K562 (cell line): ENCODE results near the gene ZNF816. TPM values are rescaled to one million over a fixed set of nuclear protein-coding genes. Genes with fewer than 3 reads are reported as not detected.

Source experiments
- BHLHE40 ChIP-seq: IDR thresholded peaks from 2 replicates; pipeline ENCODE4 v1.6.1; 2011; ENCODE audit warnings: low read length, improper control_type of control experiment
- HLTF ChIP-seq: fragments of 450-650 bp; IDR thresholded peaks from 2 replicates; pipeline ENCODE4 v1.6.1; 2016
- ILK ChIP-seq: fragments of 450-650 bp; IDR thresholded peaks from 2 replicates; pipeline ENCODE4 v1.6.1; 2016; ENCODE audit warnings: missing genetic modification characterization, low read depth, mild to moderate bottlenecking, missing compliant biosample characterization, moderate library complexity, borderline replicate concordance
- MTA3 ChIP-seq: fragments of 450-650 bp; formaldehyde crosslinking; IDR thresholded peaks from 2 replicates; pipeline ENCODE4 v1.6.1; 2017; ENCODE audit warnings: mild to moderate bottlenecking, borderline replicate concordance
- NEUROD1 ChIP-seq: fragments of 150-350 bp; IDR thresholded peaks from 2 replicates; pipeline ENCODE4 v1.6.1; 2014; ENCODE audit warnings: borderline replicate concordance, low read length, low read depth; ENCODE audit not compliant: partially characterized antibody
- NR2F6 ChIP-seq: fragments of 450-650 bp; formaldehyde crosslinking; IDR thresholded peaks from 2 replicates; pipeline ENCODE4 v1.4.0; 2020; ENCODE audit warnings: mild to moderate bottlenecking
- SMARCE1 ChIP-seq: fragments of 450-650 bp; IDR thresholded peaks from 2 replicates; pipeline ENCODE4 v1.7.1; 2016; ENCODE audit warnings: mild to moderate bottlenecking
- SREBF1 ChIP-seq: fragments of 150-350 bp; IDR thresholded peaks from 2 replicates; pipeline ENCODE4 v1.6.1; 2014; ENCODE audit warnings: antibody characterized with exemption, low read depth, low read length, borderline replicate concordance
- YY1 ChIP-seq, 3 experiments: IDR thresholded peaks; 2 replicates each; pipeline ENCODE4 v1.6.1; 2011; ENCODE audit warnings: low read length in 2 of 3, mild to moderate bottlenecking in 2 of 3, moderate library complexity in 2 of 3, borderline replicate concordance in 1 of 3, control low read depth in 1 of 3, low read depth in 1 of 3; ENCODE audit not compliant: insufficient read depth in 3 of 3, insufficient replicate concordance in 2 of 3, control insufficient read depth in 1 of 3, insufficient read length in 1 of 3; ENCODE audit errors: extremely low read depth in 1 of 3
- ZNF384 ChIP-seq: IDR thresholded peaks from 2 replicates; pipeline ENCODE4 v1.6.1; 2012; ENCODE audit warnings: low read depth, low read length, improper control_type of control experiment
- ZNF644 ChIP-seq: fragments of 200-800 bp; sonication (Bioruptor generic); IDR thresholded peaks from 2 replicates; pipeline ENCODE4 v1.6.1; 2016; ENCODE audit warnings: low read depth, missing genetic modification characterization, missing compliant biosample characterization
- polyA plus RNA-seq, 8 experiments: library from polyadenylated mRNA; depleted of rRNA in 4 of 8; stranded (reverse) in 5 of 8; unstranded in 3 of 8; fragments of >200 nt; fragmentation: Nextera tagmentation in 2 of 8; fragmentation: Illumina TruSeq in 1 of 8; extraction: Ambion mirVana in 2 of 8; extraction: Trizol in 1 of 8; gene quantifications; 2 replicates each; pipeline versions ENCODE4 v1.2.1 to v1.2.3, GENCODE V29; 2011 to 2014; ENCODE audit warnings: inconsistent platforms in 1 of 8, missing spikeins in 1 of 8
- total RNA-seq, 7 experiments: library from RNA; depleted of rRNA in 6 of 7; stranded (reverse); fragments of >200 nt in 6 of 7; fragmentation: Illumina TruSeq in 2 of 7; extraction: Trizol in 2 of 7; gene quantifications; 2 replicates each; pipeline versions ENCODE4 v1.2.1 to v1.2.3, GENCODE V29; 2011 to 2021; ENCODE audit warnings: low replicate concordance in 1 of 7
- TF ChIP-seq, protein P1 (sequence below), 2 experiments: fragments of 450-650 bp; IDR thresholded peaks; 2 replicates each; pipeline ENCODE4 v1.6.1; 2018; ENCODE audit warnings: mild to moderate bottlenecking in 2 of 2, low read depth in 1 of 2; ENCODE audit not compliant: partially characterized antibody in 2 of 2
- TF ChIP-seq, protein P2 (sequence below): IDR thresholded peaks from 2 replicates; pipeline ENCODE4 v1.6.1; 2011; ENCODE audit warnings: borderline replicate concordance, low read depth, mild to moderate bottlenecking, moderate library complexity, low read length; ENCODE audit not compliant: insufficient read depth, poor library complexity, severe bottlenecking
- TF ChIP-seq, protein P3 (sequence below): sonication (generic); formaldehyde crosslinking; IDR thresholded peaks from 2 replicates; pipeline ENCODE4 v1.8.0; 2022; ENCODE audit warnings: mild to moderate bottlenecking, missing genetic modification reagents
- TF ChIP-seq, protein P4 (sequence below): fragments of 250-450 bp; sonication (Bioruptor Pico); IDR thresholded peaks from 2 replicates; pipeline ENCODE4 v1.5.0; 2020; ENCODE audit warnings: mild to moderate bottlenecking
- TF ChIP-seq, protein P5 (sequence below): fragments of 450-650 bp; formaldehyde crosslinking; IDR thresholded peaks from 2 replicates; pipeline ENCODE4 v1.4.0; 2020; ENCODE audit warnings: mild to moderate bottlenecking, moderate library complexity

The ZNF816 gene
- total and polyA plus RNA-seq, 9 of the 15 experiments (the other 6 are each of a cell fraction or from before 2014, with no cell fraction given): 8.6 to 23.4 (median 13.0) TPM

DNA sequence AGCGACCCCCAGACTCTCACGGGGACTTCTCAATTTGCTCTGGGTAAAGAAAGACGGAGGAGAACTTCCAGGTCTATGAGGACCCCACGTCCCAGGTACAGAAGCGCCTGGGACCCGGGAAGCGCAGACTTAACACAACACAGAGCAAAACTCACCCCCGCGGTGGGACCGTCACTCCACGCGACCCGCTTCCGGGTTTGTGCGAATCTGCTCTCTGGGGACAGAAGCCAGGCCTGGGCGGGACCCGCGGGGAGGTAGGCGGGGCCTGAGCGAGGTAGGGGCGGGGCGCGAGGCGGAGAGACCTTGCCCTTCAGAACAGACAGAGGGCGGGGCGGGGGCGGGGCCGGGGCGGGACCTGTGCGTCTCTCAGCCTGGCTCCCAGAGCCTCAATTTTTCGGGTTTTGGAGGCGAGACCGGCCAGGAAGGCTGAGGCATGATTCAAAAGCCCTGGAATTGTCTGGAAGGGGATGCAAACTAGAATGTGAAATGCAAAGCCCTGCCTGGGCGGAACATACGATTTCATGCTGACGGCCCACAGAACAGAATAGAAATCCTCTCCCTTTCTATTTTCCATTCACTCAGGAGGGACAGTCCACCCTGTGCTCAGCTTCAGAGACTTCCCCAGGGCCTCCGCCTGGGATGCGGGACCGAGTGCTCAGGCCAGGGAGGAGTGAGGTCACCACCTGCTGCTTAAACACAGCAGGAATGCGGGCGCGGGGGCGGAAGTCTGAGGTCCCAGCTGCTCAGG is 20.1 kb downstream of the ZNF816 start (continued):
- TF ChIP-seq, protein P1, sequence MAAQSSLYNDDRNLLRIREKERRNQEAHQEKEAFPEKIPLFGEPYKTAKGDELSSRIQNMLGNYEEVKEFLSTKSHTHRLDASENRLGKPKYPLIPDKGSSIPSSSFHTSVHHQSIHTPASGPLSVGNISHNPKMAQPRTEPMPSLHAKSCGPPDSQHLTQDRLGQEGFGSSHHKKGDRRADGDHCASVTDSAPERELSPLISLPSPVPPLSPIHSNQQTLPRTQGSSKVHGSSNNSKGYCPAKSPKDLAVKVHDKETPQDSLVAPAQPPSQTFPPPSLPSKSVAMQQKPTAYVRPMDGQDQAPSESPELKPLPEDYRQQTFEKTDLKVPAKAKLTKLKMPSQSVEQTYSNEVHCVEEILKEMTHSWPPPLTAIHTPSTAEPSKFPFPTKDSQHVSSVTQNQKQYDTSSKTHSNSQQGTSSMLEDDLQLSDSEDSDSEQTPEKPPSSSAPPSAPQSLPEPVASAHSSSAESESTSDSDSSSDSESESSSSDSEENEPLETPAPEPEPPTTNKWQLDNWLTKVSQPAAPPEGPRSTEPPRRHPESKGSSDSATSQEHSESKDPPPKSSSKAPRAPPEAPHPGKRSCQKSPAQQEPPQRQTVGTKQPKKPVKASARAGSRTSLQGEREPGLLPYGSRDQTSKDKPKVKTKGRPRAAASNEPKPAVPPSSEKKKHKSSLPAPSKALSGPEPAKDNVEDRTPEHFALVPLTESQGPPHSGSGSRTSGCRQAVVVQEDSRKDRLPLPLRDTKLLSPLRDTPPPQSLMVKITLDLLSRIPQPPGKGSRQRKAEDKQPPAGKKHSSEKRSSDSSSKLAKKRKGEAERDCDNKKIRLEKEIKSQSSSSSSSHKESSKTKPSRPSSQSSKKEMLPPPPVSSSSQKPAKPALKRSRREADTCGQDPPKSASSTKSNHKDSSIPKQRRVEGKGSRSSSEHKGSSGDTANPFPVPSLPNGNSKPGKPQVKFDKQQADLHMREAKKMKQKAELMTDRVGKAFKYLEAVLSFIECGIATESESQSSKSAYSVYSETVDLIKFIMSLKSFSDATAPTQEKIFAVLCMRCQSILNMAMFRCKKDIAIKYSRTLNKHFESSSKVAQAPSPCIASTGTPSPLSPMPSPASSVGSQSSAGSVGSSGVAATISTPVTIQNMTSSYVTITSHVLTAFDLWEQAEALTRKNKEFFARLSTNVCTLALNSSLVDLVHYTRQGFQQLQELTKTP (IDR thresholded peaks at IDR 0.05; ENCODE audit: low read depth in 1 of 2, partially characterized antibody in 2 of 2): no peak
- TF ChIP-seq MTA3 (no peak), ZNF384 (no peak), NEUROD1 (no peak), SREBF1 (no peak), ILK (tag) (no peak), YY1 (IDR thresholded peaks at IDR 0.05; ENCODE audit: borderline replicate concordance in 1 of 3, control insufficient read depth in 1 of 3, extremely low read depth in 1 of 3, insufficient read depth in 3 of 3, insufficient read length in 1 of 3, insufficient replicate concordance in 2 of 3, low read depth in 1 of 3, low read length in 2 of 3) (peak in 1 of 3 experiments; percentile 23), SMARCE1 (0 out of 2 replicates have a peak, but pooled peaks have one; percentile 15), BHLHE40 (no peak), NR2F6 (CRISPR knock-in tag) (no peak), ZNF644 (tag) (no peak), HLTF (no peak)
- TF ChIP-seq, protein P2, sequence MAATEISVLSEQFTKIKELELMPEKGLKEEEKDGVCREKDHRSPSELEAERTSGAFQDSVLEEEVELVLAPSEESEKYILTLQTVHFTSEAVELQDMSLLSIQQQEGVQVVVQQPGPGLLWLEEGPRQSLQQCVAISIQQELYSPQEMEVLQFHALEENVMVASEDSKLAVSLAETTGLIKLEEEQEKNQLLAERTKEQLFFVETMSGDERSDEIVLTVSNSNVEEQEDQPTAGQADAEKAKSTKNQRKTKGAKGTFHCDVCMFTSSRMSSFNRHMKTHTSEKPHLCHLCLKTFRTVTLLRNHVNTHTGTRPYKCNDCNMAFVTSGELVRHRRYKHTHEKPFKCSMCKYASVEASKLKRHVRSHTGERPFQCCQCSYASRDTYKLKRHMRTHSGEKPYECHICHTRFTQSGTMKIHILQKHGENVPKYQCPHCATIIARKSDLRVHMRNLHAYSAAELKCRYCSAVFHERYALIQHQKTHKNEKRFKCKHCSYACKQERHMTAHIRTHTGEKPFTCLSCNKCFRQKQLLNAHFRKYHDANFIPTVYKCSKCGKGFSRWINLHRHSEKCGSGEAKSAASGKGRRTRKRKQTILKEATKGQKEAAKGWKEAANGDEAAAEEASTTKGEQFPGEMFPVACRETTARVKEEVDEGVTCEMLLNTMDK: no peak
- TF ChIP-seq, protein P3, sequence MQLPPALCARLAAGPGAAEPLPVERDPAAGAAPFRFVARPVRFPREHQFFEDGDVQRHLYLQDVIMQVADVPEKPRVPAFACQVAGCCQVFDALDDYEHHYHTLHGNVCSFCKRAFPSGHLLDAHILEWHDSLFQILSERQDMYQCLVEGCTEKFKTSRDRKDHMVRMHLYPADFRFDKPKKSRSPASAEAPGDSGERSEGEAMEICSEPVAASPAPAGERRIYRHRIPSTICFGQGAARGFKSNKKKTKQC (CRISPR knock-in tag): no peak
- TF ChIP-seq, protein P4, sequence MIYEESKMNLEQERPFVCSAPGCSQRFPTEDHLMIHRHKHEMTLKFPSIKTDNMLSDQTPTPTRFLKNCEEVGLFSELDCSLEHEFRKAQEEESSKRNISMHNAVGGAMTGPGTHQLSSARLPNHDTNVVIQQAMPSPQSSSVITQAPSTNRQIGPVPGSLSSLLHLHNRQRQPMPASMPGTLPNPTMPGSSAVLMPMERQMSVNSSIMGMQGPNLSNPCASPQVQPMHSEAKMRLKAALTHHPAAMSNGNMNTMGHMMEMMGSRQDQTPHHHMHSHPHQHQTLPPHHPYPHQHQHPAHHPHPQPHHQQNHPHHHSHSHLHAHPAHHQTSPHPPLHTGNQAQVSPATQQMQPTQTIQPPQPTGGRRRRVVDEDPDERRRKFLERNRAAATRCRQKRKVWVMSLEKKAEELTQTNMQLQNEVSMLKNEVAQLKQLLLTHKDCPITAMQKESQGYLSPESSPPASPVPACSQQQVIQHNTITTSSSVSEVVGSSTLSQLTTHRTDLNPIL (CRISPR knock-in tag): no peak
- TF ChIP-seq, protein P5, sequence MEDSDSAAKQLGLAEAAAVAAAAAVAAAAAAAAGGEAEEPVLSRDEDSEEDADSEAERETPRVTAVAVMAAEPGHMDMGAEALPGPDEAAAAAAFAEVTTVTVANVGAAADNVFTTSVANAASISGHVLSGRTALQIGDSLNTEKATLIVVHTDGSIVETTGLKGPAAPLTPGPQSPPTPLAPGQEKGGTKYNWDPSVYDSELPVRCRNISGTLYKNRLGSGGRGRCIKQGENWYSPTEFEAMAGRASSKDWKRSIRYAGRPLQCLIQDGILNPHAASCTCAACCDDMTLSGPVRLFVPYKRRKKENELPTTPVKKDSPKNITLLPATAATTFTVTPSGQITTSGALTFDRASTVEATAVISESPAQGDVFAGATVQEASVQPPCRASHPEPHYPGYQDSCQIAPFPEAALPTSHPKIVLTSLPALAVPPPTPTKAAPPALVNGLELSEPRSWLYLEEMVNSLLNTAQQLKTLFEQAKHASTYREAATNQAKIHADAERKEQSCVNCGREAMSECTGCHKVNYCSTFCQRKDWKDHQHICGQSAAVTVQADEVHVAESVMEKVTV (CRISPR knock-in tag): no peak
